ENCODE results near the gene HIPK2.

GRCh38 chr7:139571190-139571589 is 206.6 kb downstream of the HIPK2 start:
- TF ChIP-seq POLR2AphosphoS5 (IDR thresholded peaks at IDR 0.05; ENCODE audit: borderline replicate concordance, low read depth, low read length) = no peak
- no peak for TF ChIP-seq EZH2 (IDR thresholded peaks at IDR 0.05)
